ENCODE measurements around the gene RFTN1.

Gene RFTN1

GRCh38 chr3:16337856-16338540, 175.5 kb downstream of the RFTN1 start:
- CTCF ChIA-PET, result interaction anchor here (0.7 to 1.6 kb wide), 3 partner anchors 14 to 178 kb away, joined by 3 to 6 read pairs (median 4); no protein-coding TSS in a partner anchor
- no peak for DNase-seq (ENCODE audit: low read depth, low spot score)
- no peak overlapping the region for H3K4me3 ChIP-seq (ENCODE audit: low read depth, low read length)
- POLR2A ChIA-PET, result no interaction called here
- TF ChIP-seq CTCF (IDR thresholded peaks at IDR 0.05; ENCODE audit: insufficient read depth, low read length, missing control alignments), result no peak

- no peak for DNase-seq (ENCODE audit: low read depth, low spot score)
- POLR2A ChIA-PET, result no interaction called here
- no peak overlapping the region for H3K4me3 ChIP-seq (ENCODE audit: low read depth, low read length)
- CTCF ChIA-PET, result interaction anchor here (1.0 to 1.6 kb wide), 2 partner anchors 16 to 179 kb away, joined by 4 to 6 read pairs; no protein-coding TSS in a partner anchor
- TF ChIP-seq CTCF (IDR thresholded peaks at IDR 0.05; ENCODE audit: insufficient read depth, low read length, missing control alignments), result no peak
Measured at GRCh38 chr3:16336825-16337224, 176.7 kb downstream of the RFTN1 start.

GRCh38 chr3:16335772-16336645, 177.5 kb downstream of the RFTN1 start:
- H3K4me3 ChIP-seq (ENCODE audit: low read depth, low read length), result no peak overlapping the region
- TF ChIP-seq CTCF (IDR thresholded peaks at IDR 0.05; ENCODE audit: insufficient read depth, low read length, missing control alignments), result no peak
- CTCF ChIA-PET, result interaction anchor here (1.0 to 1.6 kb wide), 2 partner anchors 17 to 180 kb away, joined by 4 to 6 read pairs; no protein-coding TSS in a partner anchor
- no peak for DNase-seq (ENCODE audit: low read depth, low spot score)
- POLR2A ChIA-PET, result no interaction called here

- TF ChIP-seq CTCF (IDR thresholded peaks at IDR 0.05; ENCODE audit: insufficient read depth, low read length, missing control alignments), result no peak
- CTCF ChIA-PET, result interaction anchor here (1.1 kb wide), 1 partner anchor 12 kb away, joined by 4 read pairs; no protein-coding TSS in a partner anchor
- POLR2A ChIA-PET, result no interaction called here
- no peak for DNase-seq (ENCODE audit: low read depth, low spot score)
- H3K4me3 ChIP-seq (ENCODE audit: low read depth, low read length), result no peak overlapping the region
Measured at GRCh38 chr3:16335333-16335732, 178.2 kb downstream of the RFTN1 start.

- no peak for TF ChIP-seq CTCF (IDR thresholded peaks at IDR 0.05; ENCODE audit: insufficient read depth, low read length, missing control alignments)
- CTCF ChIA-PET, result interaction anchor here (1.1 kb wide), 1 partner anchor 12 kb away, joined by 4 read pairs; no protein-coding TSS in a partner anchor
- POLR2A ChIA-PET, result no interaction called here
- no peak overlapping the region for H3K4me3 ChIP-seq (ENCODE audit: low read depth, low read length)
- no peak for DNase-seq (ENCODE audit: low read depth, low spot score)
Measured at GRCh38 chr3:16334909-16335308, 178.6 kb downstream of the RFTN1 start.

- POLR2A ChIA-PET, result no interaction called here
Measured at GRCh38 chr3:16332904-16333426, 180.5 kb downstream of the RFTN1 start.

More at GRCh38 chr3:16332904-16333426, 180.5 kb downstream of the RFTN1 start:
- CTCF ChIA-PET, result interaction anchor here (0.7 to 1.6 kb wide), 5 partner anchors 10 to 219 kb away, joined by 3 to 5 read pairs (median 4); no protein-coding TSS in a partner anchor
- peak; percentile 53 for DNase-seq (ENCODE audit: low read depth, low spot score)
- no peak for TF ChIP-seq CTCF (IDR thresholded peaks at IDR 0.05; ENCODE audit: insufficient read depth, low read length, missing control alignments)
- H3K4me3 ChIP-seq (ENCODE audit: low read depth, low read length), result no peak overlapping the region

Measured in AG04449 (cell line).